GM19025 (cell line): ENCODE data around the gene ANKRD66.
"Not testable (repeated sequence)": the region's sequence is repeated elsewhere in the genome, so short reads cannot be mapped to it uniquely, and the experiment has no call there.

Source experiments
- ATAC-seq: cut with Tn5 transposase; IDR thresholded peaks from one replicate; pipeline ENCODE4 v1.9.1; 2021; ENCODE audit warnings: mild to moderate bottlenecking, low read depth, moderate library complexity; ENCODE audit not compliant: unreplicated experiment

ANKRD66 gene

GRCh38 chr6:46746696-46747095, at the start of gene ANKRD66:
Gene ANKRD66 (plus strand): TSS chr6:46746933. CDS start chr6:46751949, 5,016 bp downstream.
- ATAC-seq = no peak

- no peak for ATAC-seq
These were observed 46.8 kb upstream of the ANKRD66 start for GRCh38 chr6:46699970-46700369.

GRCh38 chr6:46704562-46704961, 42.2 kb upstream of the ANKRD66 start:
- no peak for ATAC-seq

- no peak for ATAC-seq
These were observed 40.3 kb upstream of the ANKRD66 start for GRCh38 chr6:46706464-46706863.

- no peak for ATAC-seq
These were observed 35.2 kb upstream of the ANKRD66 start for GRCh38 chr6:46711491-46711890.

- no peak for ATAC-seq
These were observed 31.6 kb upstream of the ANKRD66 start for GRCh38 chr6:46715141-46715540.

- ATAC-seq = no peak
These were observed 27.6 kb upstream of the ANKRD66 start for GRCh38 chr6:46719099-46719498.

GRCh38 chr6:46720401-46720800, 26.3 kb upstream of the ANKRD66 start:
- ATAC-seq = no peak

GRCh38 chr6:46729787-46730326, 16.9 kb upstream of the ANKRD66 start:
- no peak for ATAC-seq

GRCh38 chr6:46730921-46731461, 15.7 kb upstream of the ANKRD66 start:
- ATAC-seq = no peak

- ATAC-seq = no peak
These were observed 13.4 kb upstream of the ANKRD66 start for GRCh38 chr6:46733341-46733801.

- ATAC-seq = no peak
These were observed 11.6 kb upstream of the ANKRD66 start, which contains the start of gene PLA2G7 for GRCh38 chr6:46734867-46735719. Gene PLA2G7 (minus strand): TSS chr6:46735375. CDS start chr6:46722891, 12,484 bp downstream.

GRCh38 chr6:46735720-46736031, 11.1 kb upstream of the ANKRD66 start:
- ATAC-seq = no peak

GRCh38 chr6:46736906-46737305, 9.8 kb upstream of the ANKRD66 start:
- ATAC-seq = no peak

GRCh38 chr6:46741482-46741881, 5.3 kb upstream of the ANKRD66 start:
- no peak for ATAC-seq

- no peak for ATAC-seq
These were observed 4.8 kb upstream of the ANKRD66 start for GRCh38 chr6:46741910-46742309.

- ATAC-seq = no peak
These were observed 3.1 kb upstream of the ANKRD66 start for GRCh38 chr6:46743425-46744158.

- not testable (repeated sequence) for ATAC-seq
These were observed 2.5 kb upstream of the ANKRD66 start for GRCh38 chr6:46744159-46744725.

GRCh38 chr6:46745973-46746372, 760 bp upstream of the ANKRD66 start:
- ATAC-seq = no peak

GRCh38 chr6:46748940-46749503, 2.3 kb downstream of the ANKRD66 start:
- no peak for ATAC-seq
